Left forelimb (tissue), 1 donor: Measurements from ENCODE around the gene EFCAB3.
"Not testable (repeated sequence)": the region's sequence is repeated elsewhere in the genome, so short reads cannot be mapped to it uniquely, and the experiment has no call there.

Source experiments
- DNase-seq: peaks from one replicate; pipeline ENCODE4 v3.0.0-alpha.2; 2018; ENCODE audit warnings: low spot score

The EFCAB3 gene

GRCh38 chr17:62380253-62380652 lies at the start of gene EFCAB3:
Gene EFCAB3, plus strand, starts transcription at chr17:62380553. Its CDS starts 2,427 bp downstream, at chr17:62382980.
- no peak for DNase-seq

- no peak for DNase-seq
Observed at GRCh38 chr17:62336527-62336926, 43.8 kb upstream of the EFCAB3 start.

GRCh38 chr17:62343764-62344270 lies 36.5 kb upstream of the EFCAB3 start:
- no peak for DNase-seq

- no peak for DNase-seq
Observed at GRCh38 chr17:62351176-62351575, 29.2 kb upstream of the EFCAB3 start.

- DNase-seq, result no peak
Observed at GRCh38 chr17:62366191-62366590, 14.2 kb upstream of the EFCAB3 start.

- no peak for DNase-seq
Observed at GRCh38 chr17:62381561-62381960, 1.2 kb downstream of the EFCAB3 start.

- no peak for DNase-seq
Observed at GRCh38 chr17:62388856-62389255, 8.5 kb downstream of the EFCAB3 start.

- DNase-seq, result no peak
Observed at GRCh38 chr17:62392908-62393307, 12.6 kb downstream of the EFCAB3 start.

GRCh38 chr17:62398891-62399290 lies 18.5 kb downstream of the EFCAB3 start:
- no peak for DNase-seq

GRCh38 chr17:62405451-62405850 lies 25.1 kb downstream of the EFCAB3 start:
- no peak for DNase-seq

GRCh38 chr17:62413090-62413489 lies 32.7 kb downstream of the EFCAB3 start:
- DNase-seq, result not testable (repeated sequence)

GRCh38 chr17:62423647-62424461 lies 43.5 kb downstream of the EFCAB3 start, which contains the start of gene METTL2A:
Gene METTL2A, plus strand, starts transcription at chr17:62423897. Its CDS starts 6 bp downstream, at chr17:62423903.
- DNase-seq, result peak; percentile 85

- DNase-seq, result not testable (repeated sequence)
Observed at GRCh38 chr17:62426214-62426613, 45.9 kb downstream of the EFCAB3 start.

GRCh38 chr17:62435251-62435650 lies 54.9 kb downstream of the EFCAB3 start:
- DNase-seq, result not testable (repeated sequence)

- DNase-seq, result not testable (repeated sequence)
Observed at GRCh38 chr17:62441181-62441580, 60.8 kb downstream of the EFCAB3 start.

- DNase-seq, result no peak
Observed at GRCh38 chr17:62444063-62444462, 63.7 kb downstream of the EFCAB3 start.

GRCh38 chr17:62445791-62446190 lies 65.4 kb downstream of the EFCAB3 start:
- DNase-seq, result not testable (repeated sequence)

- DNase-seq, result not testable (repeated sequence)
Observed at GRCh38 chr17:62452195-62452594, 71.8 kb downstream of the EFCAB3 start.

- DNase-seq, result not testable (repeated sequence)
Observed at GRCh38 chr17:62453041-62453440, 72.7 kb downstream of the EFCAB3 start.

- not testable (repeated sequence) for DNase-seq
Observed at GRCh38 chr17:62453656-62454055, 73.3 kb downstream of the EFCAB3 start.

- DNase-seq, result not testable (repeated sequence)
Observed at GRCh38 chr17:62454111-62454510, 73.8 kb downstream of the EFCAB3 start.

GRCh38 chr17:62456016-62456415 lies 75.7 kb downstream of the EFCAB3 start:
- DNase-seq, result no peak

GRCh38 chr17:62458483-62458882 lies 78.1 kb downstream of the EFCAB3 start:
- not testable (repeated sequence) for DNase-seq
